BE2C (cell line): ENCODE measurements around the gene MAGEB17.
"Not testable (repeated sequence)": the region's sequence is repeated elsewhere in the genome, so short reads cannot be mapped to it uniquely, and the experiment has no call there.

ENCODE experiments used
- DNase-seq: peaks from one replicate; pipeline ENCODE4 v3.0.0-alpha.2; 2020
- H3K27me3 ChIP-seq: fragments of 250-450 bp; sonication (Bioruptor Pico); 2 replicates; pipeline ENCODE4 v1.5.1; 2020; ENCODE audit warnings: mild to moderate bottlenecking
- H3K36me3 ChIP-seq: fragments of 250-450 bp; sonication (Bioruptor Pico); 2 replicates; pipeline ENCODE4 v1.5.1; 2020; ENCODE audit warnings: mild to moderate bottlenecking
- H3K4me1 ChIP-seq: fragments of 250-450 bp; sonication (Bioruptor Pico); 2 replicates; pipeline ENCODE4 v1.5.1; 2020
- H3K4me3 ChIP-seq: 2 replicates; pipeline ENCODE4 v1.5.1; 2011; ENCODE audit warnings: low read depth, low read length
- H3K9me3 ChIP-seq: fragments of 250-450 bp; sonication (Bioruptor Pico); 2 replicates; pipeline ENCODE4 v1.5.1; 2020
- TF ChIP-seq, protein P1 (sequence below): IDR thresholded peaks from 2 replicates; pipeline ENCODE4 v1.5.1; 2012; ENCODE audit warnings: mild to moderate bottlenecking, low read depth, low read length

Gene MAGEB17

DNA sequence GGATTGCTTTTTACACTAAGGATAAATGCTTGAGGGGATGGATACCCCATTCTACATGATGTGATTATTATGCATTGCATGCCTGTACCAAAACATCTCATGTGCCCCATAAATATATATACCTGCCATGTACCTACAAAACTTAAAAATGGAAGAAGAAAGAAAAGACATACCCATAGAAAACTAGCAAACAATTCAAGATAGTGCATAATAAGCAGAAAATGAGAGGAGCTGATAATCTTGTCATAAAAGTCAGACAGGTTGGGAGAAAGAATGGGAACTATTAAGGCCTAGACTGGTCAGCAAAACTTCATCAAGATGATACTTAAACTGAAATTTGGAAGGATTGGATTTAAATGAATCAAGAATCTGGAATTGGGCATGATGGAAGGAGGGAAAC, 21.6 kb upstream of the MAGEB17 start:
- no peaks in the 10 kb centered on the region for H3K9me3 ChIP-seq
- H3K27me3 ChIP-seq, result no peaks in the 10 kb centered on the region
- no peaks in the 10 kb centered on the region for H3K4me1 ChIP-seq
- no peak for DNase-seq
- TF ChIP-seq, protein P1, sequence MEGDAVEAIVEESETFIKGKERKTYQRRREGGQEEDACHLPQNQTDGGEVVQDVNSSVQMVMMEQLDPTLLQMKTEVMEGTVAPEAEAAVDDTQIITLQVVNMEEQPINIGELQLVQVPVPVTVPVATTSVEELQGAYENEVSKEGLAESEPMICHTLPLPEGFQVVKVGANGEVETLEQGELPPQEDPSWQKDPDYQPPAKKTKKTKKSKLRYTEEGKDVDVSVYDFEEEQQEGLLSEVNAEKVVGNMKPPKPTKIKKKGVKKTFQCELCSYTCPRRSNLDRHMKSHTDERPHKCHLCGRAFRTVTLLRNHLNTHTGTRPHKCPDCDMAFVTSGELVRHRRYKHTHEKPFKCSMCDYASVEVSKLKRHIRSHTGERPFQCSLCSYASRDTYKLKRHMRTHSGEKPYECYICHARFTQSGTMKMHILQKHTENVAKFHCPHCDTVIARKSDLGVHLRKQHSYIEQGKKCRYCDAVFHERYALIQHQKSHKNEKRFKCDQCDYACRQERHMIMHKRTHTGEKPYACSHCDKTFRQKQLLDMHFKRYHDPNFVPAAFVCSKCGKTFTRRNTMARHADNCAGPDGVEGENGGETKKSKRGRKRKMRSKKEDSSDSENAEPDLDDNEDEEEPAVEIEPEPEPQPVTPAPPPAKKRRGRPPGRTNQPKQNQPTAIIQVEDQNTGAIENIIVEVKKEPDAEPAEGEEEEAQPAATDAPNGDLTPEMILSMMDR, result no peak
- no peak overlapping the region for H3K4me3 ChIP-seq
- H3K36me3 ChIP-seq, result no peaks in the 10 kb centered on the region

GRCh38 chrX:16148896-16149295, 18.4 kb upstream of the MAGEB17 start:
- Histone ChIP-seq H3K4me1 (no peaks in the 10 kb centered on the region), H3K9me3 (no peaks in the 10 kb centered on the region), H3K36me3 (no peaks in the 10 kb centered on the region), H3K4me3 (no peak overlapping the region), H3K27me3 (no peaks in the 10 kb centered on the region)
- DNase-seq, result no peak
- TF ChIP-seq, protein P1, result no peak

- no peaks in the 10 kb centered on the region for H3K36me3 ChIP-seq
- H3K27me3 ChIP-seq, result no peaks in the 10 kb centered on the region
- TF ChIP-seq, protein P1, result no peak
- H3K4me1 ChIP-seq, result no peaks in the 10 kb centered on the region
- no peak for DNase-seq
- H3K4me3 ChIP-seq, result no peak overlapping the region
- H3K9me3 ChIP-seq, result no peaks in the 10 kb centered on the region
Measured at GRCh38 chrX:16155581-16156096, 11.6 kb upstream of the MAGEB17 start.

DNA sequence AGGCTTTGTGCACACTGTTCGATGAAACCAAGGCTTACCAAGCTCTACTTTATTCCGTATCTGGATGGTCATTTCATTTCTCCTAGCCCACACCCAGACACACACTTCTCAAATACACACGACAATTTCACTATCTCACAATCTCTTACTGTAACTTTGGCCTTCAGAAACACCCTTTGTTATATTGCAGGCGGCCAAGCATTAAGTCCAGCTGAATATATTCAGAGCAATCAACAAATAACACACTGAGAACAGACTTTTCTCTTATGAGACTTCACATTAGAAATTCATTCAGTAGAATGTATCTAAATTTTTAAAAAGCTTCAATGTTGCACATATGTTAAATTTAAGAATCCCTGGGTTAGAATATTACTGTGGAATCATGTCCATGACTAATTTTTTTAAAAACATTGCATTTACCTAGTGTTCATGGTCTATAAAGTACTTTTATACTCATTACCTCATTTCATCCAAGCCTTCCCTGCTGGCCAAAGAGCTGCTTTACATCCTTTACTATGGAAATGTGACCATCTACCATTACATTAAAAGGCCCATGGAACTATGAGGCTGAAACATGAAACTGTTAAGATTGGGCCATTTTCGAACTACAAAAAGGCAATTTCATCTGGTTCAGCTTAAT, 10.5 kb upstream of the MAGEB17 start:
- Histone ChIP-seq H3K9me3 (no peaks in the 10 kb centered on the region), H3K4me1 (no peaks in the 10 kb centered on the region), H3K4me3 (no peak overlapping the region), H3K36me3 (no peaks in the 10 kb centered on the region), H3K27me3 (no peaks in the 10 kb centered on the region)
- no peak for DNase-seq
- TF ChIP-seq, protein P1, result no peak

GRCh38 chrX:16160729-16161128, 6.6 kb upstream of the MAGEB17 start:
- H3K4me1 ChIP-seq, result no peaks in the 10 kb centered on the region
- no peak for DNase-seq
- no peaks in the 10 kb centered on the region for H3K9me3 ChIP-seq
- no peaks in the 10 kb centered on the region for H3K36me3 ChIP-seq
- TF ChIP-seq, protein P1, result no peak
- no peaks in the 10 kb centered on the region for H3K27me3 ChIP-seq
- no peak overlapping the region for H3K4me3 ChIP-seq

DNA sequence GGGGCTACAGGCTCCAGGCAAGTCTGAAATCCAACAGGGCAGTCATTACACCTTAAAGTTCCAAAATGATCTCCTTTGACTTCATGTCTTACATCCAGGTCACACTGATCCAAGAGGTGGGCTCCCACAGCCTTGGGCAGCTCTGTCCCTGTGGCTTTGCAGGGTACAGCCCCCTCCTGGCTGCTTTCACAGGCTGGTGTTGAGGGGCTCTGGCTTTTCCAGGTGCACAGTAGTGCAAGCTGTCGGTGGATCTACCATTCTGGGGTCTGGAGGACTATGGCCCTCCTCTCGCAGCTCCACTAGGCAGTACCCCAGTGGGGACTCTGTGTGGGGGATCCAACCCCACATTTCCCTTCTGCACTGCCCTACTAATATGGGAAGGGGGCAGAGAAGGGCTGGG, 6.1 kb upstream of the MAGEB17 start:
- DNase-seq, H3K4me1 ChIP-seq, H3K27me3 ChIP-seq, H3K9me3 ChIP-seq, H3K36me3 ChIP-seq, H3K4me3 ChIP-seq: not testable (repeated sequence)
